Measurements from ENCODE around the gene TTC4.

TTC4 gene

GRCh38 chr1:54721719-54722118, 6.1 kb downstream of the TTC4 start (continued):
- no peak for TF ChIP-seq CSRNP3 (CRISPR knock-in tag; IDR thresholded peaks at IDR 0.05)
- TF ChIP-seq CSDC2 (CRISPR knock-in tag; IDR thresholded peaks at IDR 0.05) = no peak
- TF ChIP-seq ZNF70 (CRISPR knock-in tag; IDR thresholded peaks at IDR 0.05) = no peak
- no peak for TF ChIP-seq ISL1 (CRISPR knock-in tag; IDR thresholded peaks at IDR 0.05)

- TF ChIP-seq CREB5 (CRISPR knock-in tag; IDR thresholded peaks at IDR 0.05; ENCODE audit: low read depth) (no peak), CSRNP3 (CRISPR knock-in tag; IDR thresholded peaks at IDR 0.05) (no peak), GLIS3 (CRISPR knock-in tag; IDR thresholded peaks at IDR 0.05) (no peak), CSDC2 (CRISPR knock-in tag; IDR thresholded peaks at IDR 0.05) (no peak), RARB (CRISPR knock-in tag; IDR thresholded peaks at IDR 0.05) (no peak), ESRRG (CRISPR knock-in tag; IDR thresholded peaks at IDR 0.05) (no peak), TCF4 (CRISPR knock-in tag; IDR thresholded peaks at IDR 0.05; ENCODE audit: borderline replicate concordance) (no peak), TSHZ2 (CRISPR knock-in tag; IDR thresholded peaks at IDR 0.05) (no peak), PATZ1 (CRISPR knock-in tag; IDR thresholded peaks at IDR 0.05; ENCODE audit: borderline replicate concordance) (no peak), ZNF70 (CRISPR knock-in tag; IDR thresholded peaks at IDR 0.05) (no peak), TOX (CRISPR knock-in tag; IDR thresholded peaks at IDR 0.05; ENCODE audit: borderline replicate concordance) (no peak), ZNF565 (CRISPR knock-in tag; conservative IDR thresholded peaks at IDR 0.05; ENCODE audit: low read depth) (no peak), PPARA (CRISPR knock-in tag; IDR thresholded peaks at IDR 0.05; ENCODE audit: borderline replicate concordance) (no peak), SNAI2 (CRISPR knock-in tag; IDR thresholded peaks at IDR 0.05) (no peak), ZFP3 (CRISPR knock-in tag; IDR thresholded peaks at IDR 0.05) (no peak), ZFP30 (CRISPR knock-in tag; IDR thresholded peaks at IDR 0.05) (no peak), ZNF8 (CRISPR knock-in tag; IDR thresholded peaks at IDR 0.05) (no peak), ARNTL (CRISPR knock-in tag; IDR thresholded peaks at IDR 0.05; ENCODE audit: borderline replicate concordance, low read depth) (no peak), POU6F1 (CRISPR knock-in tag; IDR thresholded peaks at IDR 0.05; ENCODE audit: borderline replicate concordance, low read depth) (no peak)
- no peak for ATAC-seq
These were observed 8.3 kb downstream of the TTC4 start for GRCh38 chr1:54723985-54724384.

GRCh38 chr1:54724771-54725170, 9.1 kb downstream of the TTC4 start:
- ATAC-seq = no peak

More at GRCh38 chr1:54724771-54725170, 9.1 kb downstream of the TTC4 start:
- TF ChIP-seq OSR1 (CRISPR knock-in tag; IDR thresholded peaks at IDR 0.05) (no peak), CSRNP3 (CRISPR knock-in tag; IDR thresholded peaks at IDR 0.05) (no peak), CREB5 (CRISPR knock-in tag; IDR thresholded peaks at IDR 0.05; ENCODE audit: low read depth) (no peak), ARNTL (CRISPR knock-in tag; IDR thresholded peaks at IDR 0.05; ENCODE audit: borderline replicate concordance, low read depth) (no peak), RARB (CRISPR knock-in tag; IDR thresholded peaks at IDR 0.05) (no peak), ZNF565 (CRISPR knock-in tag; conservative IDR thresholded peaks at IDR 0.05; ENCODE audit: low read depth) (no peak), ZFP30 (CRISPR knock-in tag; IDR thresholded peaks at IDR 0.05) (no peak)

Measured in SK-N-SH treated with all-trans-retinoic acid at 6 μM for 48 hours (cell line).